ENCODE data around the gene KRCC1.
"Not testable (repeated sequence)": the region's sequence is repeated elsewhere in the genome, so short reads cannot be mapped to it uniquely, and the experiment has no call there.

KRCC1 gene

DNA sequence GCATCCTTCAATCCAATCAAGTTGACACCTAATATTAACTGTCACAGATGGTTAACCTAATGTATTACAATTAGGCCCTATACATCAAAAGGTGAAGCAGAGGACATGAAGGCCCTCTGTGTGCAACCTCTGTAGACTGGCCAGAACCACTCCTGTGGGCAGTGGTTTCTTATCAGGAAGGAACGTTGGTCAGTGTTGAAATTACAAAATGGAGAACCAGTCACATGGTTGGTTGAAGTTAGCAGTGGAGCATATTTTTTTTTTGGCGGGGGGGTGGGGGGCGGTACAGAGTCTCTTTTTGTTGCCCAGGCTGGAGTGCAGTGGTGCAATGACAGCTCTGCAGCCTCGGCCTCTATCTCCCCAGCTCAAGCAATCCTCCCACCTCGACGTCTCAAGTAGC, 59.0 kb downstream of the KRCC1 start:
- DNase-seq, result no peak

- DNase-seq, result no peak
Observed at GRCh38 chr2:87995756-87996155, 59.8 kb downstream of the KRCC1 start.

GRCh38 chr2:87994304-87994850, 61.2 kb downstream of the KRCC1 start:
- DNase-seq, result not testable (repeated sequence)

GRCh38 chr2:87992569-87992968, 63.0 kb downstream of the KRCC1 start:
- not testable (repeated sequence) for DNase-seq

DNA sequence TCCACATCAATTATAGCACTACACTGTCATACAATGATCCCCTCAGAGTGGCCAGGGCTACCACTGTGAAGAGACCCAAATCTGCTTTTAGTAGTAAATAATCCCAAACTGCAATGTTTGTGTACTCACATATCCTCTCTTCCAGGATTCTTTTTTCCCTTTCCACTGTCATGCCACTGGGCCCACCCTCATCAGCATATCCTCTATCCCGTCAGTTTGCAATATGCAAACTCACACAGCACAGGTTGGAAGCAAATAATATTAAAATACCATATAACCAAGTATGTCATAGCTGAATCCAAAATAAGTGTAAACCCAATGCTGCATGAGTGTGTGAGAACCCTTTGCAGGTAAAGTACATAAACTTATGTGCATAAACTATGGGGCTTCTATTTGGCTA, 68.1 kb downstream of the KRCC1 start:
- not testable (repeated sequence) for DNase-seq

GRCh38 chr2:87985902-87986301, 69.7 kb downstream of the KRCC1 start:
- not testable (repeated sequence) for DNase-seq

GRCh38 chr2:87981182-87981581, 74.4 kb downstream of the KRCC1 start:
- DNase-seq, result not testable (repeated sequence)

Measured in stimulated activated CD4-positive, alpha-beta T cell treated with anti-CD3 and anti-CD28 coated beads, Interleukin-1b, Interleukin-23, amount 100 ng/mL, for 48 hours (primary cell).